ENCODE data around the gene TEX13C. TPM values are rescaled to one million over a fixed set of nuclear protein-coding genes. Genes with fewer than 3 reads are reported as not detected.
"Not testable (repeated sequence)": the region's sequence is repeated elsewhere in the genome, so short reads cannot be mapped to it uniquely, and the experiment has no call there.

Gene TEX13C
- polyA plus RNA-seq, 4 donors = not detected

DNA sequence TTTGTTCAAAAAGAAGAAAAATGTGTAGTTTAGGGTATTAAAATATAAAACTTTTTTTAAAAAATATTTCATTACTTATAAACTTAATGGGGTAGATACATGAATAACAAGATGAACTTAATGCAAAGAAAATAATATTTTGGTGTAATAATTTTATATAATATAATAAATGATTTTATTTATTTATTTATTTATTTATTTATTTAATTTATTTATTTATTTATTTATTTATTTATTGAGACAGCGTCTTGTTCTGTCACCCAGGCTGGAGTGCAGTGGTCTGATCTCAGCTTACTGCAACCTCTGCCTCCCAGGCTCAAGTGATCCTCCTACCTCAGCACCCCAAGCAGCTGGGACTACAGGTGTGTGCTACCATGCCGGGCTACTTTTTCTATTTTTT, 20.8 kb upstream of the TEX13C start:
- no peaks in the 10 kb centered on the region for H3K4me1 ChIP-seq (ENCODE audit: control insufficient read depth in 3 of 3, insufficient read depth in 2 of 3, low read depth in 1 of 3, low read length in 2 of 3)
- WGBS, 3 donors = 83 to 89% (median 89%) methylated on average over 2 of the region's 2 CpGs
- H3K27ac ChIP-seq (ENCODE audit: low read depth in 1 of 3, low read length in 2 of 3) = no peak overlapping the region
- DNase-seq (no peak), FAIRE-seq (no peak)
- H3K4me3 ChIP-seq (ENCODE audit: low read depth in 1 of 3, low read length in 3 of 3) = no peak overlapping the region
- H3K9me3 ChIP-seq (ENCODE audit: control insufficient read depth in 2 of 2, insufficient read depth in 1 of 2, low read depth in 1 of 2, low read length in 1 of 2) = no peaks in the 10 kb centered on the region
- no peaks in the 10 kb centered on the region for H3K27me3 ChIP-seq (ENCODE audit: control insufficient read depth in 3 of 3, insufficient read depth in 3 of 3, low read length in 3 of 3)
- H3K36me3 ChIP-seq (ENCODE audit: control insufficient read depth in 3 of 3, insufficient read depth in 2 of 3, low read depth in 1 of 3, low read length in 3 of 3) = no peaks in the 10 kb centered on the region

DNA sequence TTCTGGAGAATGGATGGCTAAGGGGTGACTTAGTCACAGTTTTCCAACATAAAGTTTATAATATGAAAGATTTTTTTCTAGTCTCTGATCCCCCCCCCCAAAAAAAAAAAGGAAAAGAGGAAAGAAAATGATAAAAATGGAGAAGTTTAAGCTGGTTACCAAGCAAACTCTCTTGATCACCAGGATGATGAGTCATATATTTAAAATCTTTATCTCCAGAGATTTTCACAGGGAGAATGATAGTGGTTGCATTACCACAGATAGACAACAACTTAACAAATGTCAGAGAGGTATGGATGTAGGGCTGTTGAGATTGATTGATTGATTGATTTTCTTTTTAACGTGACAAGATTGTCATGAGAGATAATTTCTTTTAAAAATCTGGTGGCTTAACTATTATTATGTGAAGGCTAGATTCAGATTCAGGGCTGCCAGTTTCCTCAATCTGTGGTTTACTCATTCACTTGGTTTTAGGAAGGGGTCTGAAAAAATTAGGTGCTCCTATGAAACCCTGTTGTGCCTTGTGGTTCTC, 13.3 kb upstream of the TEX13C start:
- Histone ChIP-seq H3K27me3 (ENCODE audit: control insufficient read depth in 3 of 3, insufficient read depth in 3 of 3, low read length in 3 of 3) (no peaks in the 10 kb centered on the region), H3K4me1 (ENCODE audit: control insufficient read depth in 3 of 3, insufficient read depth in 2 of 3, low read depth in 1 of 3, low read length in 2 of 3) (no peaks in the 10 kb centered on the region), H3K4me3 (ENCODE audit: low read depth in 1 of 3, low read length in 3 of 3) (no peak overlapping the region), H3K9me3 (ENCODE audit: control insufficient read depth in 2 of 2, insufficient read depth in 1 of 2, low read depth in 1 of 2, low read length in 1 of 2) (no peaks in the 10 kb centered on the region), H3K36me3 (ENCODE audit: control insufficient read depth in 3 of 3, insufficient read depth in 2 of 3, low read depth in 1 of 3, low read length in 3 of 3) (no peaks in the 10 kb centered on the region), H3K27ac (ENCODE audit: low read depth in 1 of 3, low read length in 2 of 3) (no peak overlapping the region)
- FAIRE-seq (no peak), DNase-seq (no peak)
- 42 to 72% (median 54%) methylated on average over 1 of the region's 1 CpG for WGBS, 3 donors

DNA sequence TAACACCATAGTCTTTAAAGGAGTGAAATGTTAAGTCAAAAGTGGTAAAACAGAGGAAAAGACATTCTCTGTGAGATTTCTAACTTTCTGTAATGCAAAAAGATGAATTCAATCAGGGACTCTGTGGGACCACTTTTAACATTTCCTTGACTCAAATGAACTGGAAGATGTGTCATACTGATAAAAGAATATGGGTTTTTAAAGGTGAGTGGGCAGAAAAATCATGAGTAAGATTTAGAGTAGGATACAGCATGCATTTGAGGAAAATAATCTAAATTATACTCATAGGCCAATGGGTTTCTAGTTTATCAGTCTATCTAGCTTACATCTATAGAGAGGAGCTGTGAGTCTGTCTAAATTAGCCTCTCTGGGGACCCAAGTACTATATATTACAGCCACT, 11.0 kb upstream of the TEX13C start:
- H3K27ac ChIP-seq (ENCODE audit: low read depth in 1 of 3, low read length in 2 of 3) = no peak overlapping the region
- H3K27me3 ChIP-seq (ENCODE audit: control insufficient read depth in 3 of 3, insufficient read depth in 3 of 3, low read length in 3 of 3) = no peaks in the 10 kb centered on the region
- no peaks in the 10 kb centered on the region for H3K9me3 ChIP-seq (ENCODE audit: control insufficient read depth in 2 of 2, insufficient read depth in 1 of 2, low read depth in 1 of 2, low read length in 1 of 2)
- FAIRE-seq = no peak
- H3K36me3 ChIP-seq (ENCODE audit: control insufficient read depth in 3 of 3, insufficient read depth in 2 of 3, low read depth in 1 of 3, low read length in 3 of 3) = no peaks in the 10 kb centered on the region
- DNase-seq = no peak
- no peak overlapping the region for H3K4me3 ChIP-seq (ENCODE audit: low read depth in 1 of 3, low read length in 3 of 3)
- H3K4me1 ChIP-seq (ENCODE audit: control insufficient read depth in 3 of 3, insufficient read depth in 2 of 3, low read depth in 1 of 3, low read length in 2 of 3) = no peaks in the 10 kb centered on the region

DNA sequence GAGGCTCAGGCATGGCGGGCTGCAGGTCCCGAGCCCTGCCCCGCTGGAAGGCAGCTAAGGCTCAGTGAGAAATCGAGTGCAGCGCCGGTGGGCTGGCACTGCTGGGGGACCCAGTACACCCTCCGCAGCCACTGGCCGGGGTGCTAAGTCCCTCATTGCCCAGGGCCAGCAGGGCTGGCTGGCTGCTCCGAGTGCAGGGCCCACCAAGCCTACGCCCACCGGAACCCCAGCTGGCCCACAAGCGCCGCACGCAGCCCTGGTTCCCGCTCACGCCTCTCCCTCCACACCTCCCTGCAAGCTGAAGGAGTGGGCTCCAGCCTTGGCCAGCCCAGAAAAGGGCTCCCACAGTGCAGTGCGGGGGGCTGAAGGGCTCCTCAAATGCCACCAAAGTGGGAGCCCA, 505 bp upstream of the TEX13C start:
- H3K9me3 ChIP-seq (ENCODE audit: control insufficient read depth in 2 of 2, insufficient read depth in 1 of 2, low read depth in 1 of 2, low read length in 1 of 2); H3K36me3 ChIP-seq (ENCODE audit: control insufficient read depth in 3 of 3, insufficient read depth in 2 of 3, low read depth in 1 of 3, low read length in 3 of 3); DNase-seq; H3K27ac ChIP-seq (ENCODE audit: low read depth in 1 of 3, low read length in 2 of 3); FAIRE-seq; H3K4me3 ChIP-seq (ENCODE audit: low read depth in 1 of 3, low read length in 3 of 3); H3K4me1 ChIP-seq (ENCODE audit: control insufficient read depth in 3 of 3, insufficient read depth in 2 of 3, low read depth in 1 of 3, low read length in 2 of 3); H3K27me3 ChIP-seq (ENCODE audit: control insufficient read depth in 3 of 3, insufficient read depth in 3 of 3, low read length in 3 of 3): not testable (repeated sequence)
- WGBS, 3 donors = 93 to 98% (median 93%) methylated on average over 9 to 17 of the region's 17 CpGs

DNA sequence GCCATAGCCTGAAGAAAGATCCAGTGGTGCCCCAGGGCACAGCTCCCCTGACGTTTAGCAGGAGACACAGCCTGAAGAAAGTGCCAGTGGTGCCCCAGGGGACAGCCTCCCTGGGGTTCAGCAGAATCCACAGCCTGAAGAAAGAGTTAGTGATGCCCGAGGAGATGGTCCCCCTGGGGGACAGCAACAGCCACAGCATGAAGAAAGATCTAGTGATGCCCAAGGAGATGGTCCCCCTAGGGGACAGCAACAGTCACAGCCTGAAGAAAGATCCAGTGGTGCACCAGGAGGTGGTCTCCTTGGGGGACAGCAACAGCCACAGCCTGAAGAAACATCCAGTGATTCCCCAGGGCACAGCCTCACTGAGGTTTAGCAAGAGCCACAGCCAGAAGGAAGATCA, 2.8 kb downstream of the TEX13C start:
- H3K27ac ChIP-seq (ENCODE audit: low read depth in 1 of 3, low read length in 2 of 3) = no peak overlapping the region
- FAIRE-seq = no peak
- H3K4me1 ChIP-seq (ENCODE audit: control insufficient read depth in 3 of 3, insufficient read depth in 2 of 3, low read depth in 1 of 3, low read length in 2 of 3) = no peaks in the 10 kb centered on the region
- no peak for DNase-seq
- H3K36me3 ChIP-seq (ENCODE audit: control insufficient read depth in 3 of 3, insufficient read depth in 2 of 3, low read depth in 1 of 3, low read length in 3 of 3) = no peaks in the 10 kb centered on the region
- WGBS, 3 donors = 27 to 53% (median 29%) methylated on average over 1 to 2 of the region's 2 CpGs
- no peaks in the 10 kb centered on the region for H3K27me3 ChIP-seq (ENCODE audit: control insufficient read depth in 3 of 3, insufficient read depth in 3 of 3, low read length in 3 of 3)
- no peak overlapping the region for H3K4me3 ChIP-seq (ENCODE audit: low read depth in 1 of 3, low read length in 3 of 3)
- H3K9me3 ChIP-seq (ENCODE audit: control insufficient read depth in 2 of 2, insufficient read depth in 1 of 2, low read depth in 1 of 2, low read length in 1 of 2) = peaks cover 0 to 2% of the 10 kb centered on the region in 2 donors

DNA sequence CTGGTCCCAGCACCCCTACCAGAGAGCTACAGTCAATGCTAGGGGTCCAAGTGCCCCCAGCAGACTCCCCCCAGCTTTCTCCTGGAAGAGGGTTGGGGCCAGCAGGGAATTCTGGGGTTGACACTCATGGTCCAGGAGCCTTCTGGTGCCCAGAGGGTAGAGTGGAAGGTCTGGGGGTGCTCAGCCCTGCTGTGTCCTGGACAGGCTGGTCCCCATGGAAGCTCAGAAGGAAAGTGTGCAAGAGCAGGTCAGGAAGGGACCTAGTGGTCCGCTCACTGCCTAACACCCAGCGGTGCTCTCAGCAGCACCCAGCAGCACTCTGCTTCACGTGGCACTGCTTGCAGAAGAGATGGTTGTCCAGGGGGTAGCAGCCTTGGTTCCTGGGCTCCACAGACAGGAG, 6.9 kb downstream of the TEX13C start:
- H3K4me1 ChIP-seq (ENCODE audit: control insufficient read depth in 3 of 3, insufficient read depth in 2 of 3, low read depth in 1 of 3, low read length in 2 of 3) = no peaks in the 10 kb centered on the region
- H3K27ac ChIP-seq (ENCODE audit: low read depth in 1 of 3, low read length in 2 of 3) = no peak overlapping the region
- no peak overlapping the region for H3K4me3 ChIP-seq (ENCODE audit: low read depth in 1 of 3, low read length in 3 of 3)
- no peak for DNase-seq
- FAIRE-seq = no peak
- H3K9me3 ChIP-seq (ENCODE audit: control insufficient read depth in 2 of 2, insufficient read depth in 1 of 2, low read depth in 1 of 2, low read length in 1 of 2) = no peaks in the 10 kb centered on the region
- H3K36me3 ChIP-seq (ENCODE audit: control insufficient read depth in 3 of 3, insufficient read depth in 2 of 3, low read depth in 1 of 3, low read length in 3 of 3) = no peaks in the 10 kb centered on the region
- WGBS, 3 donors = 66 to 100% (median 79%) methylated on average over 2 to 3 of the region's 3 CpGs
- no peaks in the 10 kb centered on the region for H3K27me3 ChIP-seq (ENCODE audit: control insufficient read depth in 3 of 3, insufficient read depth in 3 of 3, low read length in 3 of 3)

DNA sequence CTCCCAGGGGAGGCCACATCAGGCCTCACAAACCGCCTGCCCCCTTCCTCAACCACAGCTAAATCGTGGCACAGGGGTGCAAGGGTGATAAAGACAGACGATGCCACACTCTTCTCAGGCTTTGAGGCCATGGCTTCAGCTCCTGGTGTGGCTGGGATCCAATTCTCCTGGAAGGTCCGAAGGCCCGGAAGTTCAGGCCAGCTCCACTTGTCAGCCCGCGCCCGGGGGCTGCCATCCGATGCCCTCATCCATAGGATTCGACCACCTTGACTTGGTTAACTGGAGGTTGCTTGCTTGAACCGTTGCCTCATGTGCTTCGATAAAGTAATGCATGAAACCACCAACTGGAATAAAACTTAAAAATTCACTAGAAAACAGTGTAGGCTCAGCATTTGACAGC, 8.2 kb downstream of the TEX13C start:
- 85 to 95% (median 92%) methylated on average over 9 to 12 of the region's 12 CpGs for WGBS, 3 donors
- FAIRE-seq (no peak), DNase-seq (no peak)
- no peaks in the 10 kb centered on the region for H3K9me3 ChIP-seq (ENCODE audit: control insufficient read depth in 2 of 2, insufficient read depth in 1 of 2, low read depth in 1 of 2, low read length in 1 of 2)
- H3K27ac ChIP-seq (ENCODE audit: low read depth in 1 of 3, low read length in 2 of 3) = no peak overlapping the region
- no peaks in the 10 kb centered on the region for H3K36me3 ChIP-seq (ENCODE audit: control insufficient read depth in 3 of 3, insufficient read depth in 2 of 3, low read depth in 1 of 3, low read length in 3 of 3)
- H3K4me1 ChIP-seq (ENCODE audit: control insufficient read depth in 3 of 3, insufficient read depth in 2 of 3, low read depth in 1 of 3, low read length in 2 of 3) = no peaks in the 10 kb centered on the region
- no peak overlapping the region for H3K4me3 ChIP-seq (ENCODE audit: low read depth in 1 of 3, low read length in 3 of 3)
- H3K27me3 ChIP-seq (ENCODE audit: control insufficient read depth in 3 of 3, insufficient read depth in 3 of 3, low read length in 3 of 3) = no peaks in the 10 kb centered on the region

DNA sequence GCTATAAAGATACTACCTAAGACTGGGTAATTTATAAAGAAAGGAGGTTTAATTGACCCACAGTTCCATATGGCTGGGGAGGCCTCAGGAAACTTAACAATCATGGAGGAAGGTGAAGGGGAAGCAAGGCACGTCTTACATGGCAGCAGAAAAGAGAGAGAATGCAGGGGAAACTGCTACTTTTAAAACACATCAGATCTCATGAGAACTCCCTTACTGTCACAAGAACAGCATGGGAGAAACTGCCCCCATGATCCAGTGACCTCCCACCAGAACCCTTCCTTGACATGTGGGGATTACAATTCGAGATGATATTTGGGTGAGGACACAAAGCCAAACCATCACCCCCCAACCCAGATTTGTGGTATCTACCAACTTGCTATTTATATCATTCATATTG, 13.9 kb downstream of the TEX13C start:
- DNase-seq (no peak), FAIRE-seq (no peak)
- WGBS, 3 donors = 38 to 60% (median 57%) methylated on average over 2 of the region's 2 CpGs
- Histone ChIP-seq H3K36me3 (ENCODE audit: control insufficient read depth in 3 of 3, insufficient read depth in 2 of 3, low read depth in 1 of 3, low read length in 3 of 3) (no peaks in the 10 kb centered on the region), H3K4me3 (ENCODE audit: low read depth in 1 of 3, low read length in 3 of 3) (no peak overlapping the region), H3K4me1 (ENCODE audit: control insufficient read depth in 3 of 3, insufficient read depth in 2 of 3, low read depth in 1 of 3, low read length in 2 of 3) (no peaks in the 10 kb centered on the region), H3K27ac (ENCODE audit: low read depth in 1 of 3, low read length in 2 of 3) (no peak overlapping the region), H3K9me3 (ENCODE audit: control insufficient read depth in 2 of 2, insufficient read depth in 1 of 2, low read depth in 1 of 2, low read length in 1 of 2) (no peaks in the 10 kb centered on the region), H3K27me3 (ENCODE audit: control insufficient read depth in 3 of 3, insufficient read depth in 3 of 3, low read length in 3 of 3) (no peaks in the 10 kb centered on the region)

DNA sequence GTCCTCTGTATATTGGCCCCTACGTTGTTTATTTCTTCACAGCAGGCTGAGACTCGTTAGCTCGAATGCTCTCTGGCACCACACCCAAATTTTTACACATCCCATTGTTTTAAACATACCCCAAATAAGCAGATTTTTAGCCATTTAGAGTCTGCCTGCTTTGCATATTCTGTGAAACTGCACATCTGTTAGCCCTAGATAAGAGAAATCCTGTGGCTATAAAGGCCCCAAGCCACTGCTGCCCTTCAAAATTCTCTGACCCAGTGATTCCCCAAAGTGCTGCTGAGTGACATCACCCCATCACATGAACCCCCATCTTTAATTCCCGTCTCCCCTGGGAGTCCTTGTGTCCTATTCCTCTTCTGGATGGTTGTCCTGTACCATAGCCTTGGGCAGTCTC, 20.8 kb downstream of the TEX13C start:
- Histone ChIP-seq H3K27ac (ENCODE audit: low read depth in 1 of 3, low read length in 2 of 3) (no peak overlapping the region), H3K9me3 (ENCODE audit: control insufficient read depth in 2 of 2, insufficient read depth in 1 of 2, low read depth in 1 of 2, low read length in 1 of 2) (peaks cover 0 to 5% of the 10 kb centered on the region in 2 donors), H3K36me3 (ENCODE audit: control insufficient read depth in 3 of 3, insufficient read depth in 2 of 3, low read depth in 1 of 3, low read length in 3 of 3) (no peaks in the 10 kb centered on the region), H3K4me3 (ENCODE audit: low read depth in 1 of 3, low read length in 3 of 3) (no peak overlapping the region), H3K27me3 (ENCODE audit: control insufficient read depth in 3 of 3, insufficient read depth in 3 of 3, low read length in 3 of 3) (no peaks in the 10 kb centered on the region), H3K4me1 (ENCODE audit: control insufficient read depth in 3 of 3, insufficient read depth in 2 of 3, low read depth in 1 of 3, low read length in 2 of 3) (no peaks in the 10 kb centered on the region)
- FAIRE-seq (no peak), DNase-seq (no peak)
- WGBS, 3 donors = 53 to 69% (median 56%) methylated on average over 4 of the region's 4 CpGs
